Measurements from ENCODE around the gene TTYH3. TPM values are rescaled to one million over a fixed set of nuclear protein-coding genes. Genes with fewer than 3 reads are reported as not detected.

The TTYH3 gene
- total and polyA plus RNA-seq, 10 donors = 11.9 to 158 (median 72.8) TPM

DNA sequence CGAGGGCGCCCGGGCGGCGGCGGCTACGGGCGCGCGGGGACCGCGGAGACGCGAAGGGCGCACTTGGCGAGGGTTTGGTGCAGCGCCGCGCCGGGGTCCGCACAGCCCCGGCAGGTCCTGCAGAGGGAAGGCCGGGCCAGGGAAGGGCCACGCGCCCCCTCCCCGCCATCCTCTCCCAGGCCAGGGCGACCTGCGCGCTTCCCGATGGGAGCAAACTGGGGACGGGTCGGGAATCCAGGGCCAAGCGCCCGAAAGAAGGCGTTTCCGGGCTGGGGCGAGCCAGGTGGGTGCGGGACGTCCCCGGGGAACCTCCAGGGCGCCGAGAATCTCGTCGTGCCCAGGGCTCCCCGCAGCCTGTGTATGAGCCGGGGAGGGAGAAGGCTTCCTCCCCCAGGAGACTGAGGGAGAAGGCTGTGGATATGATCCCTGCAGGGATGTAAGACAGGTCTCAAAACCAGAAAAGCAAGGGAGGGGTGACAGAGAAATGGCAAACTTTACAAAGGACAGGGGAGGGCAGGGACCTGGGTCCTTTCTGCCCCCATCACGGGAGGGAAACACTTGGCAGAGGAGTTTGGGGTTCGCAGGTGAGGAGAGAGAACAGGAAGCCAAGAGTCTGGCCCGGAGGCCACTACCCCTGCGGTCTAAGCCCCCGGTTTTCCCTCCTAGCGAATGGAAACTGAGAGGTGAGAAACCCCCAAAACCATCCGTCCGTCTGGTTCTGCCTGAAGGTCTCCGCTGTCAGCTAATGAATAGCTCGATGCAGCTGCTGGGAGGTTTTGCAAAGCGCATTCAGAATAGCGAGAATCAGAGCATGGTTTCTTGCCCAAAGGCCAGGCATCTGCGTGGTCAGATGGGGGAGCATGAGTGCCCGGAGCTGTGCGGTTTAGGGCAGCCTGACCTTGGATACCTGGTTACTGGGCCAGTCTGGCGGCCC lies 56.9 kb downstream of the TTYH3 start:
- DNase-seq = peak; percentile 70

GRCh38 chr7:2689343-2689847 lies 57.6 kb downstream of the TTYH3 start:
- H3K36me3 ChIP-seq = no peaks in the 10 kb centered on the region
- WGBS, 5 donors = 54 to 66% (median 64%) methylated on average over 8 to 16 of the region's 16 CpGs
- H3K9me3 ChIP-seq = no peaks in the 10 kb centered on the region
- H3K4me3 ChIP-seq = peak overlapping the region in 1 of 8 donors; percentile 55
- no peak for DNase-seq
- intact Hi-C loops (cut with DNase I; ENCODE audit: low total_unique reads) = loop anchor here (10.0 kb wide), 1 partner anchor 215 kb away; the partner anchor contains the start of gene GRIFIN
- peaks cover 12 to 40% (median 29%) of the 10 kb centered on the region in 6 donors for H3K4me1 ChIP-seq
- no peak overlapping the region for H3K27ac ChIP-seq
- H3K27me3 ChIP-seq (replicated peaks in 1 of 7) = peaks cover 0 to 62% (median 38%) of the 10 kb centered on the region in 7 donors
- TF ChIP-seq POLR2AphosphoS5 (IDR thresholded peaks at IDR 0.05) = no peak
- no peak for TF ChIP-seq POLR2A (IDR thresholded peaks at IDR 0.05)
- TF ChIP-seq CTCF (IDR thresholded peaks at IDR 0.05 in 8 of 11, conservative IDR thresholded peaks at IDR 0.05 in 3 of 11) = no peak

More for the DNA sequence above, 56.9 kb downstream of the TTYH3 start:
- 3 to 9% (median 4%) methylated on average over 24 to 62 of the region's 62 CpGs for WGBS, 5 donors
- intact Hi-C loops (cut with DNase I; ENCODE audit: low total_unique reads) = loop anchor here (10.0 kb wide), 1 partner anchor 214 kb away; the partner anchor contains the start of gene GRIFIN
- Histone ChIP-seq H3K27ac (no peak overlapping the region), H3K4me3 (peak overlapping the region in 6 of 8 donors; percentile 8 to 55 (median 20)), H3K4me1 (peaks cover 12 to 40% (median 29%) of the 10 kb centered on the region in 6 donors), H3K36me3 (no peaks in the 10 kb centered on the region), H3K27me3 (replicated peaks in 1 of 7) (peaks cover 0 to 63% (median 38%) of the 10 kb centered on the region in 7 donors), H3K9me3 (no peaks in the 10 kb centered on the region)
- TF ChIP-seq POLR2A (IDR thresholded peaks at IDR 0.05) = no peak
- TF ChIP-seq POLR2AphosphoS5 (IDR thresholded peaks at IDR 0.05) = no peak
- no peak for TF ChIP-seq CTCF (IDR thresholded peaks at IDR 0.05 in 8 of 11, conservative IDR thresholded peaks at IDR 0.05 in 3 of 11)

- TF ChIP-seq POLR2AphosphoS5 (IDR thresholded peaks at IDR 0.05) = no peak
- no peak for TF ChIP-seq CTCF (IDR thresholded peaks at IDR 0.05 in 8 of 11, conservative IDR thresholded peaks at IDR 0.05 in 3 of 11)
- Histone ChIP-seq H3K27me3 (replicated peaks in 1 of 7) (peaks cover 0 to 55% (median 38%) of the 10 kb centered on the region in 7 donors), H3K4me1 (peaks cover 12 to 40% (median 29%) of the 10 kb centered on the region in 6 donors), H3K9me3 (no peaks in the 10 kb centered on the region), H3K27ac (no peak overlapping the region), H3K36me3 (no peaks in the 10 kb centered on the region), H3K4me3 (no peak overlapping the region)
- no peak for DNase-seq
- 52 to 63% (median 53%) methylated on average over 18 to 23 of the region's 23 CpGs for WGBS, 5 donors
- intact Hi-C loops (cut with DNase I; ENCODE audit: low total_unique reads) = loop anchor here (10.0 kb wide), 1 partner anchor 215 kb away; the partner anchor contains the start of gene GRIFIN
Observed at GRCh38 chr7:2689951-2690705, 58.3 kb downstream of the TTYH3 start.

Data from spleen (tissue), 11 donors.